A673 (cell line): ENCODE data around the gene ANAPC10.

Experiments used
- CTCF ChIP-seq: fragments of 300-800, 200-600 bp; sonication (generic); conservative IDR thresholded peaks from 2 replicates; pipeline ENCODE4 v1.5.1; 2017; ENCODE audit warnings: low read depth, mild to moderate bottlenecking, antibody characterized with exemption, low read length, moderate library complexity, mixed read lengths
- EZH2 ChIP-seq: fragments of 200-600 bp; sonication (generic); IDR thresholded peaks from 2 replicates; pipeline ENCODE4 v1.6.1; 2017; ENCODE audit warnings: borderline replicate concordance, low read depth, mild to moderate bottlenecking, mixed read lengths, antibody characterized with exemption, low read length; ENCODE audit not compliant: poor library complexity, severe bottlenecking

- TF ChIP-seq CTCF: no peak
- no peak for TF ChIP-seq EZH2
Observed at GRCh38 chr4:145003675-145004074, 94.3 kb downstream of the ANAPC10 start.
